ENCODE measurements around the gene PJVK.

The PJVK gene

GRCh38 chr2:178480227-178481181 lies 29.3 kb downstream of the PJVK start, which contains the start of gene PLEKHA3:
Gene PLEKHA3, plus strand, starts transcription at chr2:178480457. Its CDS starts 413 bp downstream, at chr2:178480870.
- peak; percentile 54 for DNase-seq (ENCODE audit: low read depth)

- no peak for DNase-seq (ENCODE audit: low read depth)
These were observed 31.3 kb downstream of the PJVK start for GRCh38 chr2:178482437-178482836.

GRCh38 chr2:178484245-178485041 lies 33.3 kb downstream of the PJVK start:
- DNase-seq (ENCODE audit: low read depth): no peak

- no peak for DNase-seq (ENCODE audit: low read depth)
These were observed 34.2 kb downstream of the PJVK start for GRCh38 chr2:178485356-178485755.

GRCh38 chr2:178491612-178492011 lies 40.4 kb downstream of the PJVK start:
- no peak for DNase-seq (ENCODE audit: low read depth)

GRCh38 chr2:178496049-178496448 lies 44.9 kb downstream of the PJVK start:
- DNase-seq (ENCODE audit: low read depth): no peak

GRCh38 chr2:178498137-178498536 lies 47.0 kb downstream of the PJVK start:
- DNase-seq (ENCODE audit: low read depth): no peak

GRCh38 chr2:178499640-178500039 lies 48.5 kb downstream of the PJVK start:
- DNase-seq (ENCODE audit: low read depth): no peak

GRCh38 chr2:178502751-178503150 lies 51.6 kb downstream of the PJVK start:
- DNase-seq (ENCODE audit: low read depth): no peak

- DNase-seq (ENCODE audit: low read depth): no peak
These were observed 54.9 kb downstream of the PJVK start for GRCh38 chr2:178506101-178506500.

GRCh38 chr2:178506524-178506923 lies 55.3 kb downstream of the PJVK start:
- no peak for DNase-seq (ENCODE audit: low read depth)

- DNase-seq (ENCODE audit: low read depth): no peak
These were observed 55.8 kb downstream of the PJVK start for GRCh38 chr2:178506949-178507348.

GRCh38 chr2:178508646-178509045 lies 57.5 kb downstream of the PJVK start:
- no peak for DNase-seq (ENCODE audit: low read depth)

GRCh38 chr2:178510384-178510783 lies 59.2 kb downstream of the PJVK start:
- DNase-seq (ENCODE audit: low read depth): no peak
